Common myeloid progenitor, CD34-positive (primary cell): ENCODE measurements around the gene RANBP17.
A peak's percentile ranks its signal among the peaks of the same experiment; 100 is the strongest.

Experiments
- CTCF ChIA-PET: fragments of 350-600 bp; sonication (Branson Sonifier 250); formaldehyde crosslinking; loops from one replicate; lab custom pipeline; 2021; ENCODE audit warnings: antibody characterized with exemption; lab: Charles Lee
- POLR2A ChIA-PET: fragments of 350-600 bp; sonication (Branson Sonifier 250); formaldehyde crosslinking; loops from one replicate; lab custom pipeline; 2021; ENCODE audit warnings: antibody characterized with exemption; lab: Charles Lee
- DNase-seq, 3 donors: peaks; one replicate each; pipeline versions ENCODE4 v3.0.0 to v3.0.0-alpha.2; 2013
- H3K27ac ChIP-seq, 2 experiments: 1 replicate in 1 of 2; 2 replicates in 1 of 2; pipeline ENCODE4 v1.7.0; 2013; ENCODE audit warnings: inconsistent platforms in 2 of 2, low read length in 2 of 2, mild to moderate bottlenecking in 2 of 2, low read depth in 1 of 2, moderate library complexity in 1 of 2; ENCODE audit not compliant: severe bottlenecking in 2 of 2, insufficient read depth in 1 of 2, poor library complexity in 1 of 2
- H3K27me3 ChIP-seq, 5 experiments: replicated peaks in 2 of 5; 1 replicate in 3 of 5; 2 replicates in 2 of 5; pipeline versions ENCODE4 v1.6.1 to v1.7.0; 2013; ENCODE audit warnings: low read length in 4 of 5, mild to moderate bottlenecking in 2 of 5, moderate library complexity in 2 of 5, inconsistent platforms in 1 of 5; ENCODE audit not compliant: insufficient read depth in 5 of 5, control insufficient read depth in 4 of 5
- H3K36me3 ChIP-seq, 4 experiments: 1 replicate in 2 of 4; 2 replicates in 2 of 4; pipeline versions ENCODE4 v1.6.1 to v1.7.0; 2013; ENCODE audit warnings: low read length in 3 of 4, control low read depth in 1 of 4, mild to moderate bottlenecking in 1 of 4; ENCODE audit not compliant: control insufficient read depth in 4 of 4, insufficient read depth in 4 of 4
- H3K4me1 ChIP-seq, 4 experiments: 1 replicate in 3 of 4; 2 replicates in 1 of 4; pipeline versions ENCODE4 v1.6.1 to v1.7.1; 2013; ENCODE audit warnings: low read length in 3 of 4, mild to moderate bottlenecking in 3 of 4, control low read depth in 1 of 4, inconsistent platforms in 1 of 4, moderate library complexity in 1 of 4; ENCODE audit not compliant: control insufficient read depth in 4 of 4, insufficient read depth in 4 of 4; ENCODE audit errors: control extremely low read depth in 1 of 4
- H3K4me3 ChIP-seq, 7 experiments: 1 replicate in 4 of 7; 2 replicates in 3 of 7; pipeline versions ENCODE4 v1.5.1 to v1.7.0; 2013; ENCODE audit warnings: mild to moderate bottlenecking in 7 of 7, low read length in 6 of 7, moderate library complexity in 6 of 7, inconsistent platforms in 2 of 7, low read depth in 2 of 7, control low read depth in 1 of 7; ENCODE audit not compliant: insufficient read depth in 4 of 7, control insufficient read depth in 1 of 7; ENCODE audit errors: extremely low read depth in 1 of 7
- H3K9me3 ChIP-seq, 5 experiments: 1 replicate in 4 of 5; 2 replicates in 1 of 5; pipeline versions ENCODE4 v1.6.1 to v1.7.1; 2013; ENCODE audit warnings: low read length in 4 of 5, mild to moderate bottlenecking in 2 of 5, inconsistent platforms in 1 of 5, low read depth in 1 of 5, moderate library complexity in 1 of 5; ENCODE audit not compliant: control insufficient read depth in 4 of 5, insufficient read depth in 2 of 5; ENCODE audit errors: control extremely low read depth in 1 of 5
- WGBS: methylation state at CpG from one replicate; pipeline ENCODE4 v1.1.5; 2013; ENCODE audit not compliant: insufficient coverage; 5-methylcytosine and 5-hydroxymethylcytosine counted together

Gene RANBP17

DNA sequence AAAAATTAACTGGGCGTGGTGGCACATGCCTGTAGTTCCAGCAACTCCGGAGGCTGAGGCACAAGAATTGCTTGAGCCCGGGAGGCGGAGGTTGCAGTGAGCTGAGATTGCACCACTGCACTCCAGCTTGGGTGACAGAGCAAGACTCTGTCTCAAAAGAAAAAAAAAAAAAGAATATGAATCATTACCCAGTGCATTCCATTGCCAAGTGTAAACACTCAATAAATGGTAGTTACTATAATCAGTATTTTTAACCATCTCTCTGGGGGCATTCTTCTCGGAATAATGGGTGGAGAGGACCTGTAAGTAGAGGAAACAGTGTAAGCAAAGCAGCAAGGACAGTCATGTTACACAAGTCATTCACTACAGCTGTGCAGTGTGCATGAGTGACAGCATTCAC lies 13.8 kb upstream of the RANBP17 start:
- H3K9me3 ChIP-seq = no peaks in the 10 kb centered on the region
- ChIA-PET CTCF (no interaction called here), POLR2A (no interaction called here)
- H3K4me1 ChIP-seq = no peaks in the 10 kb centered on the region
- no peak for DNase-seq
- H3K36me3 ChIP-seq = no peaks in the 10 kb centered on the region
- H3K27ac ChIP-seq = no peak overlapping the region
- WGBS = 96% methylated on average over 4 of the region's 5 CpGs
- no peak overlapping the region for H3K4me3 ChIP-seq
- H3K27me3 ChIP-seq = no peaks in the 10 kb centered on the region

DNA sequence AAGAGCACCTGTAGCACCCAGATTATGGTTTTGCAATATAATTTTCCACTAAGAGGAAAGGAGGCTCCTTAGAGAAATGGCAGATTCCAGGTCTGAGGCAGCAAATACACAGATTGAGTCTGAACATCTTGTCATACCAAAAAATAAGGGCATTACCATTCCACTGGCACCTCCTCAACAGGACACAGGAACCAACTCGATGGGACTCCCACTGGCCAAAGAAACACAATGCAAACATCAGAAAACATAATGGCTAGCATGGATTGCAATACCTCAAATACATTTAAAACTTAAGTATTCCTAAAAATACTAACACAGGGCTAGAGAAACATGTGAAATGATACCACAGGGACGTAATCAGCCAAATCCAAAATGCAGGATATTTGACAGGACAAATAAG lies 12.4 kb upstream of the RANBP17 start:
- Histone ChIP-seq H3K4me3 (no peak overlapping the region), H3K4me1 (no peaks in the 10 kb centered on the region), H3K36me3 (no peaks in the 10 kb centered on the region), H3K9me3 (no peaks in the 10 kb centered on the region), H3K27me3 (no peaks in the 10 kb centered on the region), H3K27ac (no peak overlapping the region)
- POLR2A ChIA-PET = no interaction called here
- CTCF ChIA-PET = no interaction called here
- DNase-seq = no peak
- 86% methylated on average over 1 of the region's 2 CpGs for WGBS

DNA sequence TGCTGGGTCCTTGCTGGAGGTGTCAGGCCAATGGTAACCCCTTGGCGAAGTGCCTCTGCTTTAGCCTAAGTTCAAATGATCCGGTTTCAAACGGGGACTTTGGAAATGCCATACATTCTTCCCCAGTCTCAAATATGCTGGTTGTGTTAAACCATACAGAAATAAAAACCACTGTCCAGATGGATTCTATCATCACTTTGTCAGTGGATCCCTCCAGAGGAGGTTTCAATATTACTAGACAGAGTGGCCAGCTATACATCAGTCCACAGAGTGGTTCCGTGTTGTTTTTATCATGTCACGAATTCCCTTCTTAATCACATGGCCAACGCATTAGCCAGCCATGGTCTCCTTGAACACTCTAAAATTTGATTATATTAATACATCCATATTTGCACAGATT lies 7.3 kb upstream of the RANBP17 start:
- H3K27ac ChIP-seq = no peak overlapping the region
- H3K4me3 ChIP-seq = no peak overlapping the region
- ChIA-PET POLR2A (no interaction called here), CTCF (no interaction called here)
- no peaks in the 10 kb centered on the region for H3K4me1 ChIP-seq
- H3K27me3 ChIP-seq = no peaks in the 10 kb centered on the region
- WGBS = 89% methylated on average over 5 of the region's 6 CpGs
- H3K9me3 ChIP-seq = peaks cover 0 to 6% (median 3%) of the 10 kb centered on the region in 5 experiments
- no peak for DNase-seq
- H3K36me3 ChIP-seq = no peaks in the 10 kb centered on the region

DNA sequence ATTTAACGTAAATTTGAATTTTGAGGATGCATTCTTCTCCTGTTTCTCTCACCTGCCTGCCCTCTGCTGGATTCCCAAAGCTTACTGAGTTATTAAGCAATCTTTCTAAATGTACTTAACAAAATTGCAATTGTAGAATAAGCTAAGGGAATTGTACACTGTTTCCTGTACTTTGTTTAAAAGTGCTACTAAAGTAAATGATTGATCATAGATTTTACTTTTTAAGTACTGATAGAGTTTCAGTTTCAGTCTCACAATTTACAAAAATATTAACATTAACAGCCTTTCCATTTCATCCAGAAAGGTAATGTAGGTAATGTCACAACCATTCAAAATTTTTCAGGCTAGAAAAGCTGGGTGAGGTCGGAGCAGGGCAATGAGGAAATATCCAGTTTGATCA lies 4.8 kb upstream of the RANBP17 start:
- Histone ChIP-seq H3K27ac (no peak overlapping the region), H3K4me3 (no peak overlapping the region), H3K4me1 (peaks cover 0 to 1% (median 0%) of the 10 kb centered on the region in 4 experiments), H3K36me3 (no peaks in the 10 kb centered on the region), H3K27me3 (no peaks in the 10 kb centered on the region), H3K9me3 (peaks cover 3 to 24% (median 9%) of the 10 kb centered on the region in 5 experiments)
- WGBS = no CpG with 5 or more reads among the region's 2 CpGs
- CTCF ChIA-PET = no interaction called here
- POLR2A ChIA-PET = no interaction called here
- DNase-seq = no peak

DNA sequence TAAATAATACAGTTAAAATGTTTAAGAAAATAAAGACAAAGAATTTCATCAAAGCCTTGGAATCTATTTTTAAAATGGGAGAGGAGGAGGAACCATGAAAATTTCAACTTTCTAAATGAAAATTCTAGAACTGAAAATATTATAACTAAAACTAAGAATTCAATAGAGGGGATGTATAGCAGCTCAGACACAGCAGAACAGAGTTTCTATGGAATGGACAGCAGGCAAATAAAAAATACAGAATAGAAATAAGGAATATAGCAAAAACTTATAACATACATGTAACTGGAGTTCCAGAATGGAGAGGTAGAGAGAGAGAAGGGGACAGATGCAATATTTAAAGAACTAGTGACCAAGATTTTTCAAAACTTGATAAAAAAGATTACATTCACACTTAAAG lies 1.4 kb upstream of the RANBP17 start:
- ChIA-PET CTCF (no interaction called here), POLR2A (no interaction called here)
- peaks cover 0 to 10% (median 6%) of the 10 kb centered on the region in 4 experiments for H3K4me1 ChIP-seq
- H3K27me3 ChIP-seq = peaks cover 0 to 12% (median 4%) of the 10 kb centered on the region in 5 experiments
- H3K4me3 ChIP-seq = no peak overlapping the region
- no peak overlapping the region for H3K27ac ChIP-seq
- no peaks in the 10 kb centered on the region for H3K36me3 ChIP-seq
- DNase-seq = peak in 1 of 3 donors; percentile 13
- peaks cover 3 to 24% (median 9%) of the 10 kb centered on the region in 5 experiments for H3K9me3 ChIP-seq

DNA sequence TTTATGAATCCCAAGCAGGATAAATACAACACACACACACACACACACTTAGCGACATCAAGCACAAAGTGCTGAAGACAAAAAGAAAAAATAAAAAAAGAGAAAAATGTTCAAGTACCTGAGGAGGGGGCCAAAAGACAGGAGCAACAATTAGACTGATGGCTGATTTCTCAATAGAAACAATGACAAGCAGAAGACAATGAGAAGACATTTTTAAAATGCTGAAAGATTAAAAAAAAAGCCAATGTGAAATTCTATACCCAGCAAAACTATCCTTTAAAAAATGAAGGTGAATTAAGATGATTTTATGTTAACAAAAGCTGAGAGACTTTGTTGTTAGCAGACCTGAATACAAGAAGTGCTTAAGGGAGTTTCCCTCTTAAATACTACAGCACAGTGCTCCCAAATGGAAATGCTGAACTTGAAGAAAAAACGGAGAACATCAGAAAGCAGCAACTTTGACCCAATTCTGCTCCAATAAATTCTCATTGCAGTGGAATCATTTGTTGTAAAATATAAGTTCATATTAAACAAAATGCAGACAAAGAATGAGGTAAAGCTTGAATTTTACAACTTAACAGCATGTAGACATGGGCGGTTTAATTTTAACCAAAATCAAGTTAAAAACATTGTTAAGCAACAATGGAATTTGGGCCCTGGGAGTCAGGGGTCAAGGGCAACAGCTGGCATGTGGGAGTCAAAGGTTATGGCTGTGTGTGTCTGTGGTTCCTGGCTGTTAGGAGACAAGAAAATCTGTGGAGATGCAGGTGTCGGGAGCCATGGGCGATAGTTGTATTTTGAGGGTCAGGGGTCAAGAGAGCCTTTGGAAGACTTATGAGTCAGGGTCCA lies 776 bp upstream of the RANBP17 start:
- Histone ChIP-seq H3K9me3 (peaks cover 3 to 24% (median 9%) of the 10 kb centered on the region in 5 experiments), H3K4me1 (peaks cover 0 to 10% (median 6%) of the 10 kb centered on the region in 4 experiments), H3K27ac (no peak overlapping the region), H3K36me3 (no peaks in the 10 kb centered on the region), H3K27me3 (peaks cover 0 to 12% (median 4%) of the 10 kb centered on the region in 5 experiments), H3K4me3 (peak overlapping the region in 2 of 7 experiments; percentile 11 to 85)
- ChIA-PET CTCF (no interaction called here), POLR2A (no interaction called here)
- peak in 2 of 3 donors; percentile 56 to 58 for DNase-seq
- WGBS = 96% methylated on average over 3 of the region's 5 CpGs

DNA sequence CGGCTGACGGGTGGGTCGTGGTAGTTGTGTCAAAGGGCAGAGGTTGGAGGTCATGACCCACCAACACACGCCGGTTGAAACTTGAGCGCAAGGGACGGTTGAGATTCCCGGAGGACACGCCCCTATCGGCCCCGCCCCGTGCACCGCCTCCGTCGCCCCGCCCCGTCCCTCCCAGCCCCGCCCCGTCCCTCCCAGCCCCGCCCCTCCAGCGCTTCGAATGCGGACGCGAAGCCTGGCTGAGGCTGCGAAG lies 226 bp upstream of the RANBP17 start:
- CTCF ChIA-PET = no interaction called here
- POLR2A ChIA-PET = no interaction called here

More for the DNA sequence above, 226 bp upstream of the RANBP17 start:
- H3K9me3 ChIP-seq = peaks cover 3 to 24% (median 9%) of the 10 kb centered on the region in 5 experiments
- no peak overlapping the region for H3K27ac ChIP-seq
- 40% methylated on average over 6 of the region's 26 CpGs for WGBS
- peaks cover 0 to 12% (median 4%) of the 10 kb centered on the region in 5 experiments for H3K27me3 ChIP-seq
- H3K36me3 ChIP-seq = no peaks in the 10 kb centered on the region
- peaks cover 0 to 10% (median 6%) of the 10 kb centered on the region in 4 experiments for H3K4me1 ChIP-seq
- peak overlapping the region in 6 of 7 experiments; percentile 50 to 85 (median 76) for H3K4me3 ChIP-seq
- no peak for DNase-seq
